Activated T-helper 1 cell treated with Interleukin-2 at 50 U/mL for 16 hours (primary cell): Measurements from ENCODE around the gene WSB2.
"Not testable (repeated sequence)": the region's sequence is repeated elsewhere in the genome, so short reads cannot be mapped to it uniquely, and the experiment has no call there.

Experiments used
- DNase-seq: peaks from one replicate; pipeline ENCODE4 v3.0.0-alpha.2; 2020; ENCODE audit warnings: low read depth

WSB2 gene

DNA sequence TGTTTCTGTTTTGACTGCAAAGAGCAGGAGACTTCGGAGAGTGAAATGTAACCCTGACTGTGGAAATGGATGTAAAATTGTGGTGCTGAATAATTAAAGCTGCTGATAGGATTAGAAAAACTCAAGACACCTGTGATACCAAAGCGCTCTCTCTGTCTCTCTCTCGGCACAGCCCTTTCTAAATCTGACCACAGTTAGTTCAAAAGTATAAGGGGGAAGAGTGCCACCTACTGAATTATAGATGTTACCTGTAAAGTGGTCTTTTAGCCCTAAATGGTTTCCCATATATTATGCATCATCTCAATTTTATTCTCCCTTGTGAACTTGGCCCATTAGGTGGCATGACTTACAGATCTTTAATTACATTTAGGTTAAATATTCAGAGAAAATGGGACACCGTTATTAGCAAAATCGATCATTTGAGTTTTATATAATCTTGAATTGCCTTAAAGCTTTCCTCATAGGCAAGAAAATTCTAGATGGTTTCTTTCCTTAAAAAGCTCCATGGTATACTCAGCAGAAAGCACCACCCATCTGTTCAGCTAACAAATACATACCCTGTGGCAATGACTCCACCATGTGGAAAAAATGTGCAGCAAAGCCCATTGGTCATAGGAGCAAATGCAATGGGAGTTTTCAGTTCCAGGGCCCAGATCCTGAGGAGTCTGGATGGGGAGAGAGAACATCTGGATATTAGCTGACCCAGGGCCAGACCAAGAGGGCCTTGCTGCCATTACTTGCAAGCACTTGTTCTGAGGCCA, 26.4 kb downstream of the WSB2 start:
- no peak for DNase-seq

DNA sequence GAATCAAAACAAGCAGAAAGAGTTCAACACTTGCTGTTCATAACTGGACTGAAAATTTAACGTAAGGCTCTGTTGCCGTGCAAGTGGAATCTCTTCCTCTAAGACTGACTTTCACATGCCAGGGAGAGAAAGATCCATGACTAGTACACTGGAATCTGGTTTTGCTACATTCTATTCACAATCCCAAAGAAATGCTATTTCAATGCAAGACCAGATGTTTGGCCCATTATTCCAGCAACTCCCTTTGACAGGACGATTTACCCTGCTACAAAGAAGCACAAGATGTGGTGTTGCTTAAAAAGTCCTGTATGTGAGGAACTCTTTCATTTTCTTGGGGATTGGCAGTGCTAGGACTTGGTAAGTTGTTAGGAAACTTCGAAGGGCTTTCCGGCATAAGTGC, 27.1 kb downstream of the WSB2 start:
- DNase-seq = no peak

DNA sequence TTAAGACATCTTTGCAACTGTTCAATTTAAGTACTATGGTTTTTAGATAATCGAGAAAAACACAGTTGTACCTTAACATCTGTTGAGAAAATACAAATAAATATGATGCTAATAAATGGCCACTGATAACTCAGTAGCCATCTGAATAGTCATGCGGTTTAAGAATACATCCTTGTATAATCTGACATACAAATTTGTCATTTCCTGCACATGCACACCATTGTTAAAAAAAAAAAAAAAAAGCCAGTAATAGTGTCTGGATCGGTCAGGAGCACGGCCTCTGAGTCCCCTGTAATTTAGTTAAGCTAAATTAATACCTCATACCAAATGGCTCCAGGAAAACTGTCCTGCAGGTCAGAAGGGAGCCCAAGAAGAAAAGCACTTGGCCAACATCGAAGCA, 27.7 kb downstream of the WSB2 start:
- DNase-seq = no peak

DNA sequence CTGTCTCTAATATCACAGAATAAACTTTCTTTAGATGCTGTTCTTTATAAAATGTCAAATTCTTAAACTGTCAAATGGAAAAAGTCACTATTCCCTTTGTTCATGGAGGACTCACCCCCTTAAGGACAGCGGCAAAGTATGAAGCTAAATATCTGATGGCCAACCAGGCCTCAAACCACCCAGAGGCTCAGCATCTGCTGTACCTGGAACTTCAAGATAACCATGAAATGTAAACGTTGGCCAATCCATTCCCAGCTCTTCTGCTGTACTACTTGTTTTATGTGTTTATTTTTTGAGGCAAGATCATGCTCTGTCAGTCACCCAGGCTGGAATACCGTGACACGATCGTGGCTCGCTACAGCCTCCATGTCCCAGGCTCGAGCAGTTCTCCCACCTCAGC, 28.8 kb downstream of the WSB2 start:
- no peak for DNase-seq

DNA sequence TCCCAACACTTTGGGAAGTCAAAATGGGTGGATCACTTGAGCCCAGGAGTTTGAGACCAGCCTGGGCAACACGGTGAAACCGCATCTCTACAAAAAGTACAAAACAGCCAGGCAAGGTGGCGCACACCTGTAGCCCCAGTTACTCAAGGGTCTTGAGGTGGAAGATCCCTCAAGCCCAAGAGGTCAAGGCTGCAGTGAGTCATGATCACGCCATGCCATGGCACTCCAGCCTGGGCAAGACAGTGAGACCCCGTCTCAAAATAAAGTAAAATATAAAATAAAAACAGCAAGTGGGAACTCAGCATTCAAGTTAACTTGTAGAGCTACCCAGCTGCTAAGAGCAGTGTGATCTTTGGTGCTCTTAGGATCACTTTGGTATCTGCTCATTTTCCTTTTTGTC, 31.8 kb downstream of the WSB2 start:
- no peak for DNase-seq

DNA sequence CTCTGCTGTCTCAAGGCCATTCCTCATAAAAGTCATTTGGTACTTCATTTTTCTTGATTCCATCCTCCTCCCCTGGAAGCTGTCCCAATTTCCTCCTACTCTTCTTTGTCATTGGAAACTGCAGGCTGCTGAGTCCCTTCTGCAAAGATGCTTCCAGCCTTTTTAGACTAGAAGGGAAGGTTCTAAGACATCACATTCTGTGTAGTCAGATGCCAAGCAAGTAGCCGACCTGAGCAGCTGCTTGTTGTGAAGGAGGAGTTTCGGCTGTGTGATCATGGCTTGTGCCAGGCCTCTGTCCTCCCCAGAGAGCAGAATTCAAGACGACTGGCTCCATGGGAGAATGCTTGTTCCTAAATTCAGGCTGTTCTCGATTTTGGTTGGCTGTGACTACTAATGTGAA, 35.8 kb downstream of the WSB2 start:
- no peak for DNase-seq

DNA sequence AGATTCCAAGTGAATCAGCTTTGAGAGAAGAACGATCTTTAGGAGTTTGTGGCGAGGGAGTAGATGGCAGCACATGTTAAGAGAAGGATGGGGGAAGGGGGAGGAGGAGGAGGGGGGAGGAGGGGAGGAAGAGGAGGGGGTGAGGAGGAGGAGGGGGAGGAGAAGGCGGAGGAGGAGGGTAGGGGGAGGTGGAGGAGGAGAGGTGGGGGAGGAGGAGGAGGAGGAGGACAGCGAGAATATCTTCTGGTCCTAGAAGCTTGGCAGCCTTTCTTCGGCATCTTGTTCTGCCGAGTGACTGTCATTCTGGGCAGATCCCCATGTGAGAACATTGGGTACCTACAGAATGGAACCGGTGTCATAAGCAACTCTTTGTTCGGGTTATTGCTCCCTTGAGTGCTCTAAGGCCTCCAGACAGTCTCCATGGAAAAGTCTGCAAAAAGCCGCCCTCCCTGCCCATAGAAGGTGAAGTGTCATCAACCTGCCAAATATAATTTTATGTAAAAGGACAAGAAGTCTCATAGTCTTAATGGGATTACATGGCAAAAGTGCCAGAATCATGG, 37.6 kb downstream of the WSB2 start:
- no peak for DNase-seq

DNA sequence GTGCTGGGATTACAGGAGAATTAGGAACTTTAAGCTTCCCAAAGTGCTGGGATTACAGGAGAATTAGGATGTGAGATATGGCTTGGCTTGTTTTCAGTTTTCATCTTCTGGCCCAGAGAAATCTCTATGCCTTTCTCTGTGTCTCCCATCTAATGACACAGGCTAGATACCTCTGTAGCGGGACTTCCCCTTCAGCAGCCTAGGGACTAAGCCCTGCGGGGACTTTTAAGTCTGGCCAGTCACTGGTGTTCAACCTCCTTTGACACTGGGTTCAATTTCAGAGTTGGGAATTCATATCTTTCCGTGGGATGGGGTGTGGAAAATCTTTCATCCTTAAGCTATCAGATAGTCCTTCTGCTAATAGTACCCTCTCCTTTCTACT, 38.3 kb downstream of the WSB2 start:
- DNase-seq = no peak

DNA sequence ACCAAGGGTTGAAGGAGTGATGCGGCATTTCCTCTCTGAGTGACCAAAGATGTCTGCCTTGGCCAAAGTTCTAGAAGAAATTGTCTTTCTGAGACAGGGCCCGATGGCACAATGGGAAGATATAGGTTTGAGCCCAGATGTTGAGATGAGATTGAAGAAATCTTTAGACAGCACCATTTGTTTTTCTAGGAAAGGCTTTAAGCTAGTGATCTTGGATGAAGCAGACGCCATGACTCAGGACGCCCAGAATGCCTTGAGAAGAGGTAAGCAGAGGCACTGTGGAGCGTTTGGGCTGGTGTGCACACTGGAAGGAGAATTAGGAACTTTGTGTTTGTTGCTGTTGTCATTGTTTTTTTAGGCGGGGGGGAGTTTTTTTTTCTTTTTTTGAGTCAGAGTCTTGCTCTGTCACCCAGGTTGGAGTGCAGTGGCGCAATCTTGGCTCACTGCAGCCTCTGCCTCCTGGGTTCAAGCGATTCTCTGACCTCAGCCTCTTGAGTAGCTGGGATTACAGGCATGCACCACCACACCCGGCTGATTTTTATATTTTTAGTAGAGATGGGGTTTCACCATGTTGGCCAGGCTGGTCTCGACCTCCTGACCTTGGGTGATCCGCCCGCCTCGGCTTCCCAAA, 38.8 kb downstream of the WSB2 start:
- DNase-seq = not testable (repeated sequence)

DNA sequence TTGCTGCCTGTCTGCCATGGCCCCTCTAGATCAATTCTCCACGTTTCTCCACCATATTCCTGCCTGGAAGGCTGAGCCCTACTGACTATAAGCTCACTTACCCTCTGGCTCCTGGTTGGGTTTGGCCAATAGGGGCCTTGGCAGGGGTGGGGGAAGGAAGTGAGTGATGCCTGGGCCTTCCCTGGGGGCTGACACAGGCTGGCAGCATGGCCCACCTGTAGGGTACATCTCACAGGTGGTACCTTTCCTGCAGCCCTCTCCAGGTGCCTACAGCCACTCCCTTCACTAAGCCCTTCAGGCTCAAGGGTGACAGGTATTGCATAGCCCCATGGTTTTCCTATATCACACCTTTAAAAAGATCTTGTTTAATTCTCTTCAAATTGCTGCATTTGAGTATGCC, 40.9 kb downstream of the WSB2 start:
- DNase-seq = no peak

DNA sequence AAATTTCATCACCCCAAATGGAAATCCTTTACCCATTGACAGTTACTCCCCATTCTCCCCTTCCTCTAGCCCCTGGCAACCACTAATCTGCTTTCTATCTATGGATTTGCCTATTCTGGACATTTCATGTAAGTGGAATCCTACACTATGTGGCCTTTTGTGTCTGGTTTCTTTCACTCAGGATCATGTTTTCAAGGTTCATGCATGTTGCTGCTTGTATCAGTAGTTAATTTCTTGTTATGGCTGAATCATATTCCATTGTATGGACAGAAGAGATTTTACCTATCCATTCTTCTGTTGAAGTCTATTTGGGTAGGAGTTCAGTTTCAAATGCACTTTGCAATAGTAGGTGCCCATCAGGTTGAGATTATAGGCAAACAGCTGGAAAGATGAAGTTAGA, 43.1 kb downstream of the WSB2 start:
- DNase-seq = no peak

DNA sequence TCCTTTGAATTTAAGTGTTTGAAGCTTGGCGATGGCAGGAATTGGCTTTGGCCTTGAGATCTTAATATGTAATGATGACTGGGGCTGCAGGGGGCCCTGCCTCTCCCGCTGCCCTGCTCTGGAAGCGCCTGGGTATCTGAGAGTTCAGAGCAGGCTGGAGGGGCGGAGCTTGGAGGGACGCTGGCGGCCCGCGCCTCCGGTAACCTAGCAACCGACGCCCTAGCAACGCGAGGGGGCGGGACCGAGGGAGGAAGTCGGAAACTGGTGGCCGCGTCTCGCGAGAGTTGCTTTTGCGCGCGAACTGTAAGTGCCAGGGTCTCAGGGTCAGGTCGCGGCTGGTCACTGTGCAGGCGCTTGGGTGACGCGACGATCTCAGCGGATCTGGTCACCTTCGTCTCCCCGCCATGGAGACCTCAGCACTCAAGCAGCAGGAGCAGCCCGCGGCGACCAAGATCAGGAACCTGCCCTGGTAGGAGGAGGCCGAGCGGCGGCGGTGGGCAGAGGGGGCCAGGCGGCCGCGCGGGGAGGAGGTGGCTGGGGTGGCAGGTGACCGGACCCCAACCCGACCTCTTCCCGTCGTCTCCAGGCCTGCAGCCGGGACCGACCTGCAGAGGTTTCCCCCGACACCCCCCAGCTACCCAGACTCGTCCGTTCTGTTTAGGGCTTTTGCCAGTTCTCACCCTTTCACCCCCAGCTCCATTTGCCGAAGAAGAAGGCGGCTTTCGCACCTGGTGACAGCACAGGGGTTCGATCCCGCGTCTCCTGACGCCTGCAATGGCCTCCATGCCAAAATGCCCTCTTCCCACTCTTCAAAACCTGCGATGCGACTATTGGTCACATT, 44.3 kb downstream of the WSB2 start, which contains the start of gene RFC5:
Gene RFC5 (plus strand): TSS at position 280 of the 841 bp plus-strand sequence. CDS start 125 bp downstream, at position 405.
- DNase-seq = peak; percentile 96

DNA sequence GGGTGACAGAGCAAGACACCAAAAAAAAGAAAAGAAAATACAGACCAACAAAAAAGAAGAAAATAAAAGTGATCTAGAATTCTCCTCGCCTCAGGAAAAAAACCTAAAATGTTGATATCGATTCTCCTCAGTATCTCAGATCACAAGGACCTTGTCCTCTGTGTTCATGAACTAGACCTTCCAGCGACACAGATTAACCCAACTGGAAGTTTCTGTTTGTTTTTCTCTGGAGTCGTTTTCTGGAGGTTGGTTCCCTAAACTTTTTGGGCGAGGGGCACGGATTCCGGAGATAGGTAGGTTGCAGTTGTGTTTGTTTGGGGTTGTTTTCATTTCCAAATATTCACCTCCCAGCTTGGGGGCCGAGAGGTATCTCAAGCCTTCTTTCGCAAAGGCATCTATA, 45.0 kb downstream of the WSB2 start:
- no peak for DNase-seq

DNA sequence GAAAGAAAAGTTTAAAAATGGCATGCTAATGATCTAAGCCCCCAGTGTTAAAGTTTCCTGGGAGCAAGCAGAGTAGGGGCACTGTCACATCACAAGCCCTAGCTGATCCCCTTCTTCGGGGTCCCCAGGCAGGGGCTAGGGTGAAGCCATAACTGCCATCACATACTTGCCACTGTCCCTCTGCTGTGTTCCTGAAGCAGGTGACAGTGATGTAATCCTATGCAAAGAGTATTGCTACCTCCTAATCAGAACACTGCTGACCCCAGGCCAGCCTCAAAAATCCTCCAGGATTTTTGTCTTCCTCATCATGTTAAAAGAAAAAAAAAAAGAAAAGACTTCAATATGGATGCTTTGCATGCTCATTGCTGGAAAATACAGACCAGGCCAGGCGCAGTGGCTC, 45.7 kb downstream of the WSB2 start:
- no peak for DNase-seq

DNA sequence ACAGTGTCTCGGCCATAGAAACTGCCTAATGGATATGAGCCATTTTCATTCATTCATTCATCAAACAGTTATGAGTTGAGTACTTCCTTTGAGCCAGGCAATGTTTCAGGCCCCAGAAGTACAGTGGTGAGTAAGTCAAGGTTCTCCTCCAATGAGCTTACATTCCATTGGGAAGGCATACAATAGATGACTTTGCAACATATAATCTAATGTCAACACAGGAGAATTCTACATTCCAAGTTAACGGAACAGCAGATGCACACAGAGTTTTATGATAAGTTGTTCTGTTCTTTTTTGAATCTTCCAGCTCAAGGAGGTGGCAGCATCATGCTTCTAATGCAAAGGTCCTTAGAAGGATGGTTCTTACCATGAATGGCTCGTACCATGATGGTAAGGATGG, 47.7 kb downstream of the WSB2 start:
- no peak for DNase-seq

DNA sequence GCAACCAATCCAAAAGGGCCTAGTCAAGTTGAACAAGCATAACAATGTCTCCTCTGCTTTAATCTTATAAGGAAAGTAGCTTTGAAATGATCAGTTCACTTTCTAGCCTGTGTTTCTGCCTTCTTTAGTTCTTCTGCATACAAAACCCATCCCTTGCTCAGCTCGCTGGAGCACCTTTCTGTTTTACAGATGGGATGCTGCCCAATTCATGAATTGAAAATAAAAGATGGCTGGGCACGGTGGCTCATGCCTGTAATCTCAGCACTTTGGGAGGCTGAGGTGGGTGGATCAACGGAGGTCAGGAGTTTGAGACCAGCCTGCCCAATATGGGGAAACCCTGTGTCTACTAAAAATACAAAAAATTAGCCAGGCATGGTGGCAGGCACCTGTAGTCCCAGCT, 49.0 kb downstream of the WSB2 start:
- DNase-seq = no peak

DNA sequence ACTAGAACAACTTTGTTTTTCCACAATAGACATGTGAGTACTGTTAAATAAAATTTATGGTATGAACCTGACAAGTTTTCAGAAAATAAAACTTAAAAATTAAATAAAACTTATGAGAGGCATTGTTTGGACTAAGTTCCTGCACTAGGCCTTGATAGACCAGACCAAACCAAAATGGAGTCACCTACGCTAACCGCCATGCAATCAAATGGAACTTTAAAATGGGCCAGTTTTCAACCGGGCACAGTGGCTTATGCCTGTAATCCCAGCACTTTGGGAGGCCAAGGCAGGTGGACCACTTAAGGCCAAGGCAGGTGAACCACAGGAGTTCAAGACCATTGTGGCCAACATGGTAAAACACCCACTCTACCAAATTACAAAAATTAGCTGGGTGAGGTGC, 49.6 kb downstream of the WSB2 start:
- DNase-seq = no peak

DNA sequence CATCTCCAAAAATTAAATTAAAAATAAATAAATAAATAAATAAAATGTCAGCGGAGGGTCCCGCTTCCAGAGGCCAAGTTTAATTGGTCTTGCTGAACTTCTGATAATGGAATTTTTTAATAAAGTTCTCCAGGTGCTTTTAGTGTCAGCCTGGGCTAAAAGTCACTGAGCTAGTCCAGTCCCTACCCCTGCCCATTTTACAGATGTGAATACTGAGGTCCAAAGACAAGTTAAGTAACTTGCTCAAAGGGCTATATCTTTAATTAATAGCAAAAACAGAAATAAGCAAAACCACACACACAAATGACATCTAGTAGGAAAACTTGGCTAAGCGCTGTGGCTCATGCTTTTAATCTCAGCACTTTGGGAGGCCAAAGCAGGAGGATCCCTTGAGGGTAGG, 50.1 kb downstream of the WSB2 start:
- DNase-seq = no peak

DNA sequence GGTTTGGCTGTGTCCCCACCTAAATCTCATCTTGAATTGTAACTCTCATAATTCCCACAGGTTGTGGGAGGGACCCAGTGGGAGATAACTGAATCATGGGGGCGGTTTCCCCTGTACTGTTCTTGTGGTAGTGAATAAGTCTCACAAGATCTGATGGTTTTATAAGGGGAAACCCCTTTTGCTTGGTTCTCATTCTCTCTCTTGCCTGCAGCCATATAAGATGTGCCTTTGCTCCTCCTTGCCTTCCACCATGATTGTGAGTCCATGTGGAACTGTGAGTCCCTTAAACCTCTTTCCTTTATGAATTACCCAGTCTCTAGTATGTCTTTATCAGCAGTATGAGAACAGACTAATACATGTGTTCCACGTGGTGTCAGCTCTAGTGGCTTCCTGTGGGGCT, 61.2 kb downstream of the WSB2 start:
- not testable (repeated sequence) for DNase-seq

DNA sequence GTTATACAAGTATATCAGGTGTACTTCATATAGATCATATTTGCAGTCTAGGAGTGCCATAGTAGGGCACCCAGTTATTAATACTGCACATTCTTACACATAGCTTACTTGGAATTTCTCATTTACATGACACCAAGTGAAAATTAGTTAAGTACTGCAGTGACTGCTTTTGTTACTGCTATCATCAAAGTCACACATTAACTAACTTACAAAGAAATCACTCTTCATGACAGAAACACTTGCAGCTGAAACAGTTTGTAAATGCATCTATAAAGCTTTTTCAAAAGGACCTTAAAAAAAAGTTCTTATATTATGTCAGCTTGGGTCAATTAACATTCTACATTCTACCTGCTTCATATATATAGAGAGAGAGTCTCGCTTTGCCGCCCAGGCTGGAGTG, 62.3 kb downstream of the WSB2 start:
- DNase-seq = no peak

DNA sequence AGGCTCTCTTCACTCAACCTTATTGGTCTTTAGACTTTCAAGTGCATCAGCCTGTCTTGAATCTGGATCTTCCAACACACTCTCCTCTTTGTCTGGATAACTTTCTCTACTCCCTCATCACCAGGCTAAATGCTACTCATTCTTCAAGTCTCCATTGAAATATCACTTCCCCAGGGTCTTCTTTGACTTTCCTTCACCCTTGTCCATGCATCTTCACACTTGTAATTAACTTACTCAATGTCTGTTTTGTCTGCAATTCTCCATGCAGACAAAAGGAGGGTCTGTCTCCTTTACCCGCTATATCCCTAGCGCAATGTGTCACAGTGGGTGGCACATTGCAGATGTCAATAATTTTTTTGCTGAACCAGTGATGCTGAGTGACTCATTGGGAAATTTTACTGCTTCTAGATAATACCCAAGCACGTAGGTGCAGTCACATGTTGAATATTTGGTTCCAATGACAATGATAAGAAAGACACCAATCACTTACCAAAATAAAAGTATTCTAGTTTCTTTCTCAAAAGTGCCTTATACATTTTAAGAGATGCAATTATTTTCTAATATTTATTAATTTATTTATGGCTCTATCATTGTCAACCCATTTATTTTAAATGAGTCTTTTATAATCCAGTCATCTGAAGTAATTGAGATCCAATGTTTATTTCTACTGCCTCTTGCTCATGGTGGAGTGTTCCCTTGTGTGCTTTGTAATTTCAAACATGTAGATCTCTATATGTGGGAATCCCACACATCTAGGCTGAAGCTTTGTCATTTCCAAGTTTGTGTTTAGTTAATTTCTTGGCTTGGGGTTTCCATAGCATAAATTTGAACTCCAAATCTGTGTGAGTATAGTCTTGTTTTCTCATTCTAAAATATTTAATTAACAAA, 66.2 kb downstream of the WSB2 start:
- no peak for DNase-seq
